Measurements from ENCODE around the gene FMNL3. TPM values are rescaled to one million over a fixed set of nuclear protein-coding genes. Genes with fewer than 3 reads are reported as not detected.

The FMNL3 gene
- total and polyA plus RNA-seq, 2 of the 8 experiments (the other 6 are each of a cell fraction or from before 2014, with no cell fraction given): 8.6 to 29.0 TPM

- Histone ChIP-seq H3K4me2 (ENCODE audit: insufficient read depth in 1 of 2, low read depth in 2 of 2, low read length in 2 of 2) (no peak overlapping the region), H3K9me3 (ENCODE audit: insufficient read depth in 2 of 2, low read depth in 1 of 2, low read length in 1 of 2) (no peaks in the 10 kb centered on the region), H4K91ac (replicated peaks; ENCODE audit: insufficient read length, low read length) (no peak overlapping the region), H2BK5ac (ENCODE audit: low read depth, low read length) (no peak overlapping the region), H3K27ac (ENCODE audit: low read depth, low read length) (peak overlapping the region; percentile 47; the same call in 1 of the 2 replicates), H3K9ac (replicated peaks in 1 of 4; ENCODE audit: extremely low read depth in 1 of 4, low read depth in 3 of 4, low read length in 3 of 4) (no peak overlapping the region), H2BK20ac (ENCODE audit: low read length) (no peak overlapping the region; the same call in 1 of the 2 replicates), H3K79me1 (ENCODE audit: low read depth, low read length) (no peaks in the 10 kb centered on the region), H3K18ac (ENCODE audit: extremely low read depth, low read length) (no peak overlapping the region), H3K4me3 (ENCODE audit: extremely low read depth in 1 of 4, insufficient read depth in 2 of 4, low read depth in 3 of 4, low read length in 4 of 4) (no peak overlapping the region), H3K79me2 (ENCODE audit: control insufficient read depth in 1 of 2, insufficient read depth in 2 of 2, low read length in 2 of 2) (no peaks in the 10 kb centered on the region), H3K14ac (ENCODE audit: insufficient read length) (no peak overlapping the region), H3K56ac (replicated peaks; ENCODE audit: insufficient read length, low read depth, low read length) (no peak overlapping the region), H2BK15ac (ENCODE audit: low read length) (0 out of 2 replicates have a peak overlapping the region, but pooled peaks have one; percentile 16), H3K36me3 (ENCODE audit: control insufficient read depth in 2 of 4, insufficient read depth in 4 of 4, low read length in 3 of 4) (peaks cover 9 to 39% (median 25%) of the 10 kb centered on the region in 4 experiments; a peak in 7 of 8 replicates), H4K8ac (ENCODE audit: extremely low read depth, insufficient read depth, low read length) (peak overlapping the region; percentile 83), H3K23me2 (ENCODE audit: low read depth, low read length) (no peaks in the 10 kb centered on the region), H3K23ac (ENCODE audit: insufficient read length) (no peak overlapping the region), H3K4me1 (replicated peaks in 1 of 4; ENCODE audit: control insufficient read depth in 3 of 4, insufficient read depth in 4 of 4, low read length in 3 of 4) (no peaks in the 10 kb centered on the region), H2BK12ac (ENCODE audit: low read depth, low read length) (peak overlapping the region; percentile 33; the same call in 1 of the 2 replicates), H3K27me3 (replicated peaks in 1 of 4; ENCODE audit: control insufficient read depth in 3 of 4, extremely low read depth in 1 of 4, insufficient read depth in 3 of 4, low read length in 3 of 4) (no peaks in the 10 kb centered on the region), H4K20me1 (replicated peaks in 1 of 2; ENCODE audit: control insufficient read depth in 1 of 2, insufficient read depth in 2 of 2, low read length in 2 of 2) (peaks cover 0 to 10% of the 10 kb centered on the region in 2 experiments), H2AK5ac (ENCODE audit: low read depth, low read length) (no peak overlapping the region), H3K4ac (replicated peaks; ENCODE audit: insufficient read length, low read depth, low read length) (no peak overlapping the region), H2AFZ (ENCODE audit: low read length) (no peak overlapping the region), H4K5ac (ENCODE audit: insufficient read length, low read depth, low read length) (no peak overlapping the region), H2BK120ac (replicated peaks; ENCODE audit: low read depth, low read length) (no peak overlapping the region)
- no peak for FAIRE-seq
- no peak for DNase-seq (ENCODE audit: low read depth in 1 of 2, low spot score in 2 of 2)
- no peak for TF ChIP-seq CTCF (IDR thresholded peaks at IDR 0.05; ENCODE audit: control extremely low read depth in 1 of 3, insufficient read depth in 1 of 3, low read depth in 1 of 3, low read length in 3 of 3)
- 0 out of 3 replicates have a peak, but pooled peaks of 1 of the 2 experiments have one; percentile 19 for TF ChIP-seq POLR2A (IDR thresholded peaks at IDR 0.05; ENCODE audit: control extremely low read depth in 1 of 2, low read depth in 2 of 2, low read length in 2 of 2)
- TF ChIP-seq ATF3 (IDR thresholded peaks at IDR 0.05; ENCODE audit: insufficient read depth, low read depth, low read length): no peak
- peak; percentile 39; the same call in 1 of the 2 replicates for TF ChIP-seq POLR2AphosphoS5 (IDR thresholded peaks at IDR 0.05; ENCODE audit: low read depth, low read length)
- TF ChIP-seq ATF2 (IDR thresholded peaks at IDR 0.05; ENCODE audit: low read length): no peak
- no peak for TF ChIP-seq JUND (IDR thresholded peaks at IDR 0.05; ENCODE audit: low read length)
- TF ChIP-seq CREB1 (IDR thresholded peaks at IDR 0.05): no peak
- POLR2A ChIA-PET (ENCODE audit: partially characterized antibody): interaction anchor here (0.6 to 5.8 kb wide), 7 partner anchors 19 to 97 kb away, joined by 3 to 21 read pairs (median 3); partner anchors contain the start of genes FMNL3 and TMBIM6
- CTCF ChIA-PET (ENCODE audit: partially characterized antibody): interaction anchor here (0.6 to 12.7 kb wide), 37 partner anchors 9 to 418 kb away, joined by 3 to 222 read pairs (median 5); partner anchors contain the start of genes FMNL3, PRPF40B and TMBIM6
- 98% methylated on average over 8 of the region's 10 CpGs; no CpG with 5 or more reads in 1 of the 2 experiments for WGBS, 2 experiments (ENCODE audit: extremely low coverage in 1 of 2, insufficient coverage in 1 of 2, insufficient read length in 1 of 2, insufficient replicate concordance in 2 of 2, low coverage in 1 of 2, low lambda C conversion rate in 2 of 2, missing lambda C conversion rate in 1 of 2)
These were observed 63.1 kb downstream of the FMNL3 start for GRCh38 chr12:49643961-49644619.

All from H1 (cell line).